ENCODE results near the gene HAUS8. TPM values are rescaled to one million over a fixed set of nuclear protein-coding genes. Genes with fewer than 3 reads are reported as not detected.

Gene HAUS8
- total and polyA plus RNA-seq, 2 of the 8 experiments (the other 6 are each of a cell fraction or from before 2014, with no cell fraction given) = 18.4 to 23.2 TPM

- Histone ChIP-seq H3K9ac (replicated peaks in 1 of 4; ENCODE audit: extremely low read depth in 1 of 4, low read depth in 3 of 4, low read length in 3 of 4) (no peak overlapping the region), H2BK20ac (ENCODE audit: low read length) (no peak overlapping the region), H2AFZ (ENCODE audit: low read length) (no peak overlapping the region), H3K14ac (ENCODE audit: insufficient read length) (no peak overlapping the region), H2AK5ac (ENCODE audit: low read depth, low read length) (no peak overlapping the region), H3K4me1 (replicated peaks in 1 of 4; ENCODE audit: control insufficient read depth in 3 of 4, insufficient read depth in 4 of 4, low read length in 3 of 4) (no peaks in the 10 kb centered on the region), H3K36me3 (ENCODE audit: control insufficient read depth in 2 of 4, insufficient read depth in 4 of 4, low read length in 3 of 4) (peaks cover 22 to 55% (median 43%) of the 10 kb centered on the region in 4 experiments), H3K23ac (ENCODE audit: insufficient read length) (no peak overlapping the region), H4K91ac (replicated peaks; ENCODE audit: insufficient read length, low read length) (no peak overlapping the region), H4K5ac (ENCODE audit: insufficient read length, low read depth, low read length) (no peak overlapping the region), H4K20me1 (replicated peaks in 1 of 2; ENCODE audit: control insufficient read depth in 1 of 2, insufficient read depth in 2 of 2, low read length in 2 of 2) (peaks cover 0 to 8% of the 10 kb centered on the region in 2 experiments), H3K79me1 (ENCODE audit: low read depth, low read length) (peaks cover 3% of the 10 kb centered on the region; the same call in 1 of the 2 replicates), H3K4me2 (ENCODE audit: insufficient read depth in 1 of 2, low read depth in 2 of 2, low read length in 2 of 2) (no peak overlapping the region), H2BK15ac (ENCODE audit: low read length) (no peak overlapping the region), H3K18ac (ENCODE audit: extremely low read depth, low read length) (no peak overlapping the region), H3K27me3 (replicated peaks in 1 of 4; ENCODE audit: control insufficient read depth in 3 of 4, extremely low read depth in 1 of 4, insufficient read depth in 3 of 4, low read length in 3 of 4) (no peaks in the 10 kb centered on the region), H4K8ac (ENCODE audit: extremely low read depth, insufficient read depth, low read length) (no peak overlapping the region), H2BK120ac (replicated peaks; ENCODE audit: low read depth, low read length) (no peak overlapping the region), H2BK12ac (ENCODE audit: low read depth, low read length) (no peak overlapping the region), H3K56ac (replicated peaks; ENCODE audit: insufficient read length, low read depth, low read length) (no peak overlapping the region), H3K9me3 (ENCODE audit: insufficient read depth in 2 of 2, low read depth in 1 of 2, low read length in 1 of 2) (peaks cover 19 to 22% of the 10 kb centered on the region in 2 experiments), H3K4ac (replicated peaks; ENCODE audit: insufficient read length, low read depth, low read length) (no peak overlapping the region), H3K27ac (ENCODE audit: low read depth, low read length) (no peak overlapping the region), H3K23me2 (ENCODE audit: low read depth, low read length) (no peaks in the 10 kb centered on the region), H2BK5ac (ENCODE audit: low read depth, low read length) (no peak overlapping the region), H3K4me3 (ENCODE audit: extremely low read depth in 1 of 4, insufficient read depth in 2 of 4, low read depth in 3 of 4, low read length in 4 of 4) (no peak overlapping the region), H3K79me2 (ENCODE audit: control insufficient read depth in 1 of 2, insufficient read depth in 2 of 2, low read length in 2 of 2) (no peaks in the 10 kb centered on the region)
- POLR2A ChIA-PET (ENCODE audit: partially characterized antibody) = interaction anchor here (1.1 to 1.2 kb wide), 2 partner anchors 13 to 19 kb away, joined by 3 to 5 read pairs; no protein-coding TSS in a partner anchor
- FAIRE-seq = no peak
- CTCF ChIA-PET (ENCODE audit: partially characterized antibody) = interaction anchor here (0.6 to 1.7 kb wide), 3 partner anchors 100 to 214 kb away, joined by 3 to 5 read pairs (median 4); no protein-coding TSS in a partner anchor
- WGBS, 2 experiments (ENCODE audit: extremely low coverage in 1 of 2, insufficient coverage in 1 of 2, insufficient read length in 1 of 2, insufficient replicate concordance in 2 of 2, low coverage in 1 of 2, low lambda C conversion rate in 2 of 2, missing lambda C conversion rate in 1 of 2) = 93% methylated on average over 11 of the region's 15 CpGs; no CpG with 5 or more reads in 1 of the 2 experiments
- DNase-seq (ENCODE audit: low read depth in 1 of 2, low spot score in 2 of 2) = no peak
- TF ChIP-seq POLR2A (IDR thresholded peaks at IDR 0.05; ENCODE audit: control extremely low read depth in 1 of 2, low read depth in 2 of 2, low read length in 2 of 2) (no peak), MAFK (IDR thresholded peaks at IDR 0.05; ENCODE audit: low read depth, low read length) (no peak), FOSL1 (IDR thresholded peaks at IDR 0.05; ENCODE audit: insufficient read depth, low read depth, low read length) (no peak), POLR2AphosphoS5 (IDR thresholded peaks at IDR 0.05; ENCODE audit: low read depth, low read length) (no peak), RNF2 (IDR thresholded peaks at IDR 0.05; ENCODE audit: borderline replicate concordance, low read depth, low read length, missing control alignments, poor library complexity, severe bottlenecking) (no peak), SP4 (IDR thresholded peaks at IDR 0.05; ENCODE audit: low read length) (no peak), CHD2 (IDR thresholded peaks at IDR 0.05; ENCODE audit: low read length) (no peak), ASH2L (IDR thresholded peaks at IDR 0.05; ENCODE audit: low read length) (no peak), RXRA (IDR thresholded peaks at IDR 0.05; ENCODE audit: insufficient read depth, low read depth, low read length) (no peak), JUND (IDR thresholded peaks at IDR 0.05; ENCODE audit: low read length) (no peak), TEAD4 (IDR thresholded peaks at IDR 0.05; ENCODE audit: low read depth, low read length) (no peak), JUN (IDR thresholded peaks at IDR 0.05; ENCODE audit: low read depth, low read length) (no peak), GABPA (IDR thresholded peaks at IDR 0.05; ENCODE audit: borderline replicate concordance, insufficient read depth, low read length) (no peak), TBP (IDR thresholded peaks at IDR 0.05; ENCODE audit: low read depth, low read length) (no peak), YY1 (IDR thresholded peaks at IDR 0.05; ENCODE audit: low read depth, low read length) (no peak)
Measured at GRCh38 chr19:17055636-17056035, 19.6 kb downstream of the HAUS8 start.

Measured in H1 (cell line).